A549 (cell line): ENCODE results near the gene PLCB4. TPM values are rescaled to one million over a fixed set of nuclear protein-coding genes. Genes with fewer than 3 reads are reported as not detected.

Experiments used
- ATAC-seq, 2 experiments: fragments of 200-7000 bp in 1 of 2; fragments of >200 bp in 1 of 2; cut with Nextera tagmentation in 1 of 2; cut with Tn5 transposase in 1 of 2; 3 replicates each; pipeline versions ENCODE4 v1.8.0 to v1.9.1; 2018 to 2020; ENCODE audit warnings: mild to moderate bottlenecking in 1 of 2, moderate library complexity in 1 of 2
- CTCF ChIA-PET: fragments of 300-600 bp; sonication (Branson Sonifier 250); formaldehyde crosslinking; extraction: SDS; loops from one replicate; lab custom pipeline; 2021; ENCODE audit warnings: antibody characterized with exemption, inconsistent platforms; lab: Yijun Ruan, JAX
- POLR2A ChIA-PET: fragments of 350-600 bp; formaldehyde crosslinking; extraction: SDS; loops from one replicate; lab custom pipeline; 2021; ENCODE audit warnings: antibody characterized with exemption, inconsistent platforms; lab: Yijun Ruan, JAX
- DNase-seq, 2 experiments: peaks; one replicate each; pipeline versions ENCODE4 v3.0.0 to v3.0.0-alpha.2; 2011 to 2016; ENCODE audit warnings: low read depth in 1 of 2, low spot score in 1 of 2
- FAIRE-seq: peaks from 2 replicates; lab custom pipeline; 2011; peaks lifted over from hg19 to GRCh38; lab: Jason Lieb, UNC
- H3K27ac ChIP-seq, 2 experiments: fragments of >200 bp; sonication (Bioruptor Twin); formaldehyde crosslinking; 3 replicates each; pipeline ENCODE4 v1.5.1; 2016 to 2017
- H3K4me1 ChIP-seq: fragments of >200 bp; sonication (Bioruptor Twin); formaldehyde crosslinking; 3 replicates; pipeline ENCODE4 v1.6.1; 2016
- H3K4me2 ChIP-seq: fragments of >200 bp; sonication (Bioruptor Twin); formaldehyde crosslinking; 3 replicates; pipeline ENCODE4 v1.6.1; 2016
- H3K4me3 ChIP-seq: fragments of >200 bp; sonication (Bioruptor Twin); formaldehyde crosslinking; 3 replicates; pipeline ENCODE4 v1.5.1; 2016
- H3K9me3 ChIP-seq: fragments of >200 bp; sonication (Bioruptor Twin); formaldehyde crosslinking; 3 replicates; pipeline ENCODE4 v1.6.1; 2016
- BHLHE40 ChIP-seq: IDR thresholded peaks from 2 replicates; pipeline ENCODE4 v1.6.1; 2012; ENCODE audit warnings: low read depth, low read length, inconsistent platforms
- CBX8 ChIP-seq: fragments of 200-600 bp; sonication (generic); IDR thresholded peaks from 2 replicates; pipeline ENCODE4 v1.6.1; 2016
- CEBPB ChIP-seq, 2 experiments: fragments of >200 bp in 1 of 2; sonication (Bioruptor Twin) in 1 of 2; formaldehyde crosslinking in 1 of 2; IDR thresholded peaks; 2 replicates each; pipeline ENCODE4 v1.6.1; 2012 to 2016
- CHD2 ChIP-seq: fragments of 150-350 bp; IDR thresholded peaks from 2 replicates; pipeline ENCODE4 v1.6.1; 2014; ENCODE audit warnings: low read length; ENCODE audit not compliant: partially characterized antibody
- EHMT2 ChIP-seq: fragments of 200-600 bp; sonication (generic); IDR thresholded peaks from 2 replicates; pipeline ENCODE4 v1.6.1; 2016; ENCODE audit warnings: antibody characterized with exemption, low read depth, mild to moderate bottlenecking, moderate library complexity
- ESRRA ChIP-seq: fragments of 150-350 bp; IDR thresholded peaks from 2 replicates; pipeline ENCODE4 v1.6.1; 2014; ENCODE audit warnings: mild to moderate bottlenecking, low read length, borderline replicate concordance
- FOSL2 ChIP-seq, 2 experiments: fragments of 450-650 bp in 1 of 2; fragments of >200 bp in 1 of 2; sonication (Bioruptor Twin) in 1 of 2; formaldehyde crosslinking; IDR thresholded peaks; 2 replicates each; pipeline versions ENCODE4 v1.5.0 to v1.6.1; 2016 to 2020; ENCODE audit warnings: mild to moderate bottlenecking in 1 of 2, moderate library complexity in 1 of 2
- HES2 ChIP-seq: fragments of >200 bp; sonication (Bioruptor Twin); formaldehyde crosslinking; IDR thresholded peaks from 2 replicates; pipeline ENCODE4 v1.6.1; 2016
- HOXA7 ChIP-seq: fragments of 250-450 bp; sonication (Bioruptor Pico); IDR thresholded peaks from 2 replicates; pipeline ENCODE4 v1.5.0; 2020; ENCODE audit warnings: mild to moderate bottlenecking, moderate library complexity
- JUN ChIP-seq, 2 experiments: fragments of >200 bp; sonication (Bioruptor Twin); formaldehyde crosslinking; IDR thresholded peaks; 2 replicates in 1 of 2; 3 replicates in 1 of 2; pipeline ENCODE4 v1.6.1; 2016 to 2017
- JUNB ChIP-seq: fragments of >200 bp; sonication (Bioruptor Twin); formaldehyde crosslinking; IDR thresholded peaks from 2 replicates; pipeline ENCODE4 v1.6.1; 2016
- KDM1A ChIP-seq: fragments of 200-600 bp; sonication (generic); IDR thresholded peaks from 2 replicates; pipeline ENCODE4 v1.6.1; 2016; ENCODE audit warnings: low read depth, mild to moderate bottlenecking
- KDM5A ChIP-seq: fragments of 200-600 bp; sonication (generic); IDR thresholded peaks from 2 replicates; pipeline ENCODE4 v1.6.1; 2016; ENCODE audit warnings: antibody characterized with exemption, mild to moderate bottlenecking
- MAFK ChIP-seq: fragments of 450-650 bp; IDR thresholded peaks from 2 replicates; pipeline ENCODE4 v1.6.1; 2014; ENCODE audit not compliant: partially characterized antibody
- NFE2L2 ChIP-seq: fragments of 150-350 bp; conservative IDR thresholded peaks from 2 replicates; pipeline ENCODE4 v1.6.1; 2014; ENCODE audit warnings: low read length
- POLR2A ChIP-seq: IDR thresholded peaks from 2 replicates; pipeline ENCODE4 v1.6.1; 2012; ENCODE audit warnings: mild to moderate bottlenecking, low read length
- POLR2AphosphoS2 ChIP-seq: conservative IDR thresholded peaks from 2 replicates; pipeline ENCODE4 v1.6.1; 2012; ENCODE audit warnings: low read length, improper control_type of control experiment, inconsistent platforms
- RARB ChIP-seq: fragments of 250-450 bp; sonication (Bioruptor Pico); IDR thresholded peaks from 2 replicates; pipeline ENCODE4 v1.8.0; 2021; ENCODE audit warnings: mild to moderate bottlenecking, moderate library complexity
- REST ChIP-seq: fragments of 200-600 bp; sonication (generic); IDR thresholded peaks from 2 replicates; pipeline ENCODE4 v1.6.1; 2016; ENCODE audit warnings: antibody characterized with exemption, mild to moderate bottlenecking, moderate library complexity
- RFX5 ChIP-seq: fragments of 450-650 bp; IDR thresholded peaks from 2 replicates; pipeline ENCODE4 v1.7.1; 2014; ENCODE audit warnings: antibody characterized with exemption, mild to moderate bottlenecking, moderate library complexity
- SMC3 ChIP-seq: fragments of >200 bp; sonication (Bioruptor Twin); formaldehyde crosslinking; IDR thresholded peaks from 3 replicates; pipeline ENCODE4 v1.6.1; 2018; ENCODE audit warnings: inconsistent platforms
- TFCP2L1 ChIP-seq: fragments of 250-450 bp; sonication (Bioruptor Pico); IDR thresholded peaks from 2 replicates; pipeline ENCODE4 v1.5.0; 2021; ENCODE audit warnings: mild to moderate bottlenecking
- TP53 ChIP-seq: fragments of 250-450 bp; sonication (Bioruptor Pico); IDR thresholded peaks from 2 replicates; pipeline ENCODE4 v1.5.0; 2021; ENCODE audit warnings: mild to moderate bottlenecking, moderate library complexity
- ZC3H11A ChIP-seq: fragments of 450-650 bp; IDR thresholded peaks from 2 replicates; pipeline ENCODE4 v1.6.1; 2014; ENCODE audit warnings: antibody characterized with exemption, mild to moderate bottlenecking
- ZFP36 ChIP-seq: fragments of 450-650 bp; IDR thresholded peaks from 2 replicates; pipeline ENCODE4 v1.6.1; 2014; ENCODE audit warnings: borderline replicate concordance; ENCODE audit not compliant: partially characterized antibody
- ZNF302 ChIP-seq: fragments of 250-450 bp; sonication (Bioruptor Pico); IDR thresholded peaks from 2 replicates; pipeline ENCODE4 v1.9.0; 2021; ENCODE audit warnings: inconsistent platforms, mild to moderate bottlenecking, moderate library complexity
- WGBS: methylation state at CpG from one replicate; pipeline ENCODE4 v1.1.6; 2017; ENCODE audit errors: missing lambda C conversion rate; 5-methylcytosine and 5-hydroxymethylcytosine counted together
- polyA plus RNA-seq, 4 experiments: library from polyadenylated mRNA; depleted of rRNA in 3 of 4; stranded (reverse); fragments of >200 nt; fragmentation: RNase III in 1 of 4; extraction: RNeasy Plus Mini Kit Qiagen cat#74134 plus additional on column Dnase treatment in 1 of 4; gene quantifications; 2 replicates in 3 of 4; 3 replicates in 1 of 4; pipeline ENCODE4 v1.2.3, GENCODE V29; 2011 to 2017
- TF ChIP-seq, protein P1 (sequence below): fragments of >200 bp; sonication (Bioruptor Twin); formaldehyde crosslinking; IDR thresholded peaks from 3 replicates; pipeline ENCODE4 v1.5.1; 2016

PLCB4 gene
- polyA plus RNA-seq, 2 of the 4 experiments (the other 2 are of a cell fraction), result 17.1 to 32.1 TPM

DNA sequence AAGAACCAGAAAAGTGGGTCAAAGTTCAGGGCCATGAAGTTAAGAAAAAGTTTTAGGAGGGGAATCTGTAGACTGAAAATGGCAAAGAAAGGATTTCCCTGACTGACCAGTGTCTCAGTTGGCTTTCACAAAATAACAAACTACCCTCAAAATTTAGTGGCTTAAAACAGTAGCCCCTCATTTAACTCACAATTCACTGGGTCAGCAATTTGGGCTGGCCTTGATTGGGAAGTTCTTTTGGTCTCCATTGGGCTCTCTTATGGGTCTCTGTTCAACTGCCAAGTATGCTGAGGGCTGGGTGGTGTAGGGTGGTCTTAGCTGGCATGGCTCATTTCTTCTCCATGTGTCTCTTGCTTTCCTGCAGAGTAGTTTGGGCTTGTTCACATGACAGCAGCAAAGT, 161.5 kb downstream of the PLCB4 start:
- no peaks in the 10 kb centered on the region for H3K4me1 ChIP-seq
- no peaks in the 10 kb centered on the region for H3K9me3 ChIP-seq
- FAIRE-seq, result no peak
- H3K4me2 ChIP-seq, result no peak overlapping the region
- H3K27ac ChIP-seq, result no peak overlapping the region
- ChIA-PET POLR2A (no interaction called here), CTCF (no interaction called here)
- DNase-seq, result no peak
- ATAC-seq, result no peak
- H3K4me3 ChIP-seq, result no peak overlapping the region
- peak; percentile 66 for TF ChIP-seq MAFK
- TF ChIP-seq CBX8, result no peak

DNA sequence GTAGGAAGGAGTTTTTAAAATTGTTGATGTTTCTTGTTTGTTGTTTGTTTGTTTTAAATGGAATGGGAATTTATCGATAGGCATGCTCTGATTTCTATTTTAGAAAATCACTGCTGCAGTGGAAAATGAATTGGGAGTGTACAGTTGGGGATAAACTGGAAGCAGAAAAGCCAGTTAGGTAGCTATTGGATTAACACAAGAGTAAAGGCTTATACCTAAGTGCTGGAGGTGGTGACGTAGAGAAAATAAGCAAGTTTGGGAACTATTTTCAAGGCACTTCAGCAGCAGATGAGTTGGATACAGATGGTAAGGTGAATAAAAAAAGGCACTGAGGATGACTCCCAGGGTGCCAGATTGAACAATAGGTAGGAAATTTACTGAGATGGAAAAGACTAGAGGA, 164.9 kb downstream of the PLCB4 start:
- H3K4me2 ChIP-seq, result no peak overlapping the region
- no peak overlapping the region for H3K27ac ChIP-seq
- no peaks in the 10 kb centered on the region for H3K4me1 ChIP-seq
- CTCF ChIA-PET, result no interaction called here
- ATAC-seq (no peak), DNase-seq (no peak), FAIRE-seq (no peak)
- no peak for TF ChIP-seq CBX8
- TF ChIP-seq KDM1A, result no peak
- no peak for TF ChIP-seq POLR2AphosphoS2
- TF ChIP-seq TFCP2L1 (CRISPR knock-in tag), result no peak
- TF ChIP-seq ZC3H11A, result no peak
- no peak for TF ChIP-seq FOSL2 (IDR thresholded peaks at IDR 0.05)
- no peak for TF ChIP-seq FOSL2 (CRISPR knock-in tag; IDR thresholded peaks at IDR 0.05)
- no peak for TF ChIP-seq ZNF302 (CRISPR knock-in tag)
- no peak for TF ChIP-seq CHD2
- no peak for TF ChIP-seq ESRRA
- TF ChIP-seq BHLHE40, result no peak
- TF ChIP-seq TP53 (CRISPR knock-in tag), result no peak
- TF ChIP-seq SMC3, result no peak
- TF ChIP-seq HES2, result no peak
- TF ChIP-seq JUNB, result no peak
- no peak overlapping the region for H3K4me3 ChIP-seq
- POLR2A ChIA-PET, result no interaction called here
- 89% methylated on average over 2 of the region's 2 CpGs for WGBS
- H3K9me3 ChIP-seq, result no peaks in the 10 kb centered on the region

- Histone ChIP-seq H3K4me3 (no peak overlapping the region), H3K9me3 (no peaks in the 10 kb centered on the region), H3K27ac (no peak overlapping the region), H3K4me2 (no peak overlapping the region), H3K4me1 (peaks cover 3% of the 10 kb centered on the region)
- ATAC-seq (no peak), DNase-seq (peak in 1 of 2 experiments; percentile 15), FAIRE-seq (no peak)
- WGBS, result 77% methylated on average over 4 of the region's 4 CpGs
- TF ChIP-seq KDM5A, result no peak
- TF ChIP-seq NFE2L2, result no peak
- no peak for TF ChIP-seq CHD2
- no peak for TF ChIP-seq TP53 (CRISPR knock-in tag)
- TF ChIP-seq CEBPB (IDR thresholded peaks at IDR 0.05), result no peak
- TF ChIP-seq REST, result no peak
- TF ChIP-seq SMC3, result no peak
- no peak for TF ChIP-seq MAFK
- no peak for TF ChIP-seq HOXA7 (CRISPR knock-in tag)
- TF ChIP-seq POLR2A, result no peak
- no peak for TF ChIP-seq HES2
- TF ChIP-seq ZFP36, result no peak
- TF ChIP-seq, protein P1, sequence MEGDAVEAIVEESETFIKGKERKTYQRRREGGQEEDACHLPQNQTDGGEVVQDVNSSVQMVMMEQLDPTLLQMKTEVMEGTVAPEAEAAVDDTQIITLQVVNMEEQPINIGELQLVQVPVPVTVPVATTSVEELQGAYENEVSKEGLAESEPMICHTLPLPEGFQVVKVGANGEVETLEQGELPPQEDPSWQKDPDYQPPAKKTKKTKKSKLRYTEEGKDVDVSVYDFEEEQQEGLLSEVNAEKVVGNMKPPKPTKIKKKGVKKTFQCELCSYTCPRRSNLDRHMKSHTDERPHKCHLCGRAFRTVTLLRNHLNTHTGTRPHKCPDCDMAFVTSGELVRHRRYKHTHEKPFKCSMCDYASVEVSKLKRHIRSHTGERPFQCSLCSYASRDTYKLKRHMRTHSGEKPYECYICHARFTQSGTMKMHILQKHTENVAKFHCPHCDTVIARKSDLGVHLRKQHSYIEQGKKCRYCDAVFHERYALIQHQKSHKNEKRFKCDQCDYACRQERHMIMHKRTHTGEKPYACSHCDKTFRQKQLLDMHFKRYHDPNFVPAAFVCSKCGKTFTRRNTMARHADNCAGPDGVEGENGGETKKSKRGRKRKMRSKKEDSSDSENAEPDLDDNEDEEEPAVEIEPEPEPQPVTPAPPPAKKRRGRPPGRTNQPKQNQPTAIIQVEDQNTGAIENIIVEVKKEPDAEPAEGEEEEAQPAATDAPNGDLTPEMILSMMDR, result no peak
- no peak for TF ChIP-seq EHMT2
- no peak for TF ChIP-seq JUN (IDR thresholded peaks at IDR 0.05)
- TF ChIP-seq RARB (CRISPR knock-in tag), result no peak
- TF ChIP-seq RFX5, result no peak
- no peak for TF ChIP-seq BHLHE40
- POLR2A ChIA-PET, result no interaction called here
- CTCF ChIA-PET, result interaction anchor here (0.9 to 1.0 kb wide), 2 partner anchors 28 to 74 kb away, joined by 3 read pairs; no protein-coding TSS in a partner anchor
These were observed 166.6 kb downstream of the PLCB4 start for GRCh38 chr20:9235518-9235917.
